Measurements from ENCODE around the gene AP2S1. TPM values are rescaled to one million over a fixed set of nuclear protein-coding genes. Genes with fewer than 3 reads are reported as not detected.
"Not testable (repeated sequence)": the region's sequence is repeated elsewhere in the genome, so short reads cannot be mapped to it uniquely, and the experiment has no call there.

AP2S1 gene
- total RNA-seq, 2 experiments from 2014 or later: 79.3 to 110 TPM

- no TSS peak for BruUV-seq (replicated peaks)
- H3K79me2 ChIP-seq (ENCODE audit: insufficient read depth, low read depth, low read length): peaks cover 66% of the 10 kb centered on the region
- H2AFZ ChIP-seq (ENCODE audit: low read length): no peak overlapping the region
- H3K9me2 ChIP-seq (ENCODE audit: insufficient read depth, low read length): no peaks in the 10 kb centered on the region
- peaks cover 32% of the 10 kb centered on the region for H3K36me3 ChIP-seq (ENCODE audit: insufficient read depth, low read length)
- H3K4me2 ChIP-seq (ENCODE audit: low read length): no peak overlapping the region
- no peaks in the 10 kb centered on the region for H3K9me3 ChIP-seq (ENCODE audit: low read length)
- no peaks in the 10 kb centered on the region for H4K20me1 ChIP-seq (ENCODE audit: insufficient read depth, low read length)
- H3K4me3 ChIP-seq (ENCODE audit: low read depth, low read length, poor library complexity, severe bottlenecking): no peak overlapping the region
- CTCF ChIA-PET (ENCODE audit: unreplicated experiment): no interaction called here
- no peak for DNase-seq (ENCODE audit: low spot score)
- POLR2A ChIA-PET: interaction anchor here (0.5 kb wide), 1 partner anchor 155 kb away, joined by 3 read pairs; no protein-coding TSS in a partner anchor
- no peak overlapping the region for H3K27ac ChIP-seq (ENCODE audit: low read depth, low read length, poor library complexity, severe bottlenecking)
- intact Hi-C loops (cut with micrococcal nuclease; ENCODE audit: unreplicated experiment): no loop called here
- TF ChIP-seq EZH2phosphoT487 (IDR thresholded peaks at IDR 0.05; ENCODE audit: borderline replicate concordance, low read depth, low read length): no peak
- no peak for TF ChIP-seq CTCF (conservative IDR thresholded peaks at IDR 0.05; ENCODE audit: low read length)
- no peaks in the 10 kb centered on the region for H3K4me1 ChIP-seq (ENCODE audit: insufficient read depth, low read length, poor library complexity, severe bottlenecking)
These were observed 24.6 kb upstream of the AP2S1 start for GRCh38 chr19:46875234-46875633.

- CTCF ChIA-PET (ENCODE audit: unreplicated experiment): no interaction called here
- Histone ChIP-seq H3K4me1 (ENCODE audit: insufficient read depth, low read length, poor library complexity, severe bottlenecking) (peaks cover 13% of the 10 kb centered on the region), H3K27ac (ENCODE audit: low read depth, low read length, poor library complexity, severe bottlenecking) (no peak overlapping the region), H2AFZ (ENCODE audit: low read length) (no peak overlapping the region), H3K4me3 (ENCODE audit: low read depth, low read length, poor library complexity, severe bottlenecking) (no peak overlapping the region), H3K9me2 (ENCODE audit: insufficient read depth, low read length) (no peaks in the 10 kb centered on the region), H3K9me3 (ENCODE audit: low read length) (no peaks in the 10 kb centered on the region), H3K36me3 (ENCODE audit: insufficient read depth, low read length) (peaks cover 41% of the 10 kb centered on the region), H4K20me1 (ENCODE audit: insufficient read depth, low read length) (0 out of 2 replicates have a peak, but pooled peaks cover 3% of the 10 kb centered on the region), H3K79me2 (ENCODE audit: insufficient read depth, low read depth, low read length) (peaks cover 79% of the 10 kb centered on the region), H3K4me2 (ENCODE audit: low read length) (no peak overlapping the region)
- intact Hi-C loops (cut with micrococcal nuclease; ENCODE audit: unreplicated experiment): no loop called here
- TF ChIP-seq CTCF (conservative IDR thresholded peaks at IDR 0.05; ENCODE audit: low read length): no peak
- TF ChIP-seq EZH2phosphoT487 (IDR thresholded peaks at IDR 0.05; ENCODE audit: borderline replicate concordance, low read depth, low read length): no peak
- POLR2A ChIA-PET: interaction anchor here (0.6 to 0.9 kb wide), 2 partner anchors 11 to 112 kb away, joined by 3 read pairs; no protein-coding TSS in a partner anchor
- no peak for DNase-seq (ENCODE audit: low spot score)
- BruUV-seq (replicated peaks): no TSS peak
These were observed 22.3 kb upstream of the AP2S1 start for GRCh38 chr19:46872967-46873366.

- Histone ChIP-seq H4K20me1 (ENCODE audit: insufficient read depth, low read length) (peaks cover 11% of the 10 kb centered on the region; the same call in 1 of the 2 replicates), H3K79me2 (ENCODE audit: insufficient read depth, low read depth, low read length) (peaks cover 93% of the 10 kb centered on the region), H3K4me1 (ENCODE audit: insufficient read depth, low read length, poor library complexity, severe bottlenecking) (peaks cover 31% of the 10 kb centered on the region), H3K36me3 (ENCODE audit: insufficient read depth, low read length) (peaks cover 47% of the 10 kb centered on the region)
- H3K4me3 ChIP-seq (ENCODE audit: low read depth, low read length, poor library complexity, severe bottlenecking); H3K9me2 ChIP-seq (ENCODE audit: insufficient read depth, low read length); H3K27ac ChIP-seq (ENCODE audit: low read depth, low read length, poor library complexity, severe bottlenecking); CTCF ChIA-PET (ENCODE audit: unreplicated experiment); intact Hi-C loops (cut with micrococcal nuclease; ENCODE audit: unreplicated experiment); DNase-seq (ENCODE audit: low spot score); H2AFZ ChIP-seq (ENCODE audit: low read length); H3K4me2 ChIP-seq (ENCODE audit: low read length); H3K9me3 ChIP-seq (ENCODE audit: low read length); BruUV-seq (replicated peaks): not testable (repeated sequence)
- POLR2A ChIA-PET: interaction anchor here (0.5 to 0.7 kb wide), 2 partner anchors 62 to 71 kb away, joined by 3 to 4 read pairs; no protein-coding TSS in a partner anchor
These were observed 20.5 kb upstream of the AP2S1 start for GRCh38 chr19:46871173-46871572.
